ENCODE data around the gene ENKUR.
"Not testable (repeated sequence)": the region's sequence is repeated elsewhere in the genome, so short reads cannot be mapped to it uniquely, and the experiment has no call there.

ENKUR gene

DNA sequence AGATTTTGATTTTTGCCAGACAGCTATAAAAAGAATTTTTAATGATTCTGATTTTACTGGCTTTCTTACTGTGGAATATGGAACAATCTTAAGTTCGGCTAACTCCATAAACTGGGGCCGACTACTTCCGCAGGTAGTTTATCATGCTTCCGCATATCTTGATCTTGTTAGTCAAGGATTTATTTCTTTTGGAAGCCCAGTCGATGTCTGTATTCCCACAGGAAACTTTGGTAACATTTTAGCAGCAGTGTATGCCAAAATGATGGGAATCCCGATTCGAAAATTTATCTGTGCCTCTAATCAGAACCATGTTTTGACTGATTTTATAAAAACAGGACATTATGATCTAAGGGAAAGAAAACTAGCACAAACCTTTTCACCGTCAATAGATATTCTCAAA lies 8.6 kb upstream of the ENKUR start:
- FAIRE-seq = no peak

DNA sequence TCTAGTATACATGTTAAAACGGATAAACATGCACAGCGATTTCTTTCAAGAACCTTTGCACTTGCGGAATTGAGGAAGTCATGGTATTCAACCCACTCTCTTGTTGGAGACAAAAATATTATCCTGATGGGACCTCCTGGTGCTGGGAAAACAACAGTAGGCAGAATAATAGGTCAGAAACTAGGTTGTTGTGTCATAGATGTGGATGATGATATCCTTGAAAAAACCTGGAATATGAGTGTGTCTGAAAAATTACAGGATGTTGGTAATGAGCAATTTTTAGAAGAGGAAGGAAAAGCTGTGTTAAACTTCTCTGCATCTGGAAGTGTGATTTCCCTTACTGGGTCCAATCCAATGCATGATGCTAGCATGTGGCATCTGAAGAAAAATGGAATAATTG lies 7.3 kb upstream of the ENKUR start:
- FAIRE-seq (no peak), DNase-seq (ENCODE audit: insufficient read length, low spot score) (no peak)

More for the DNA sequence above, 8.6 kb upstream of the ENKUR start:
- no peak for DNase-seq (ENCODE audit: insufficient read length, low spot score)

DNA sequence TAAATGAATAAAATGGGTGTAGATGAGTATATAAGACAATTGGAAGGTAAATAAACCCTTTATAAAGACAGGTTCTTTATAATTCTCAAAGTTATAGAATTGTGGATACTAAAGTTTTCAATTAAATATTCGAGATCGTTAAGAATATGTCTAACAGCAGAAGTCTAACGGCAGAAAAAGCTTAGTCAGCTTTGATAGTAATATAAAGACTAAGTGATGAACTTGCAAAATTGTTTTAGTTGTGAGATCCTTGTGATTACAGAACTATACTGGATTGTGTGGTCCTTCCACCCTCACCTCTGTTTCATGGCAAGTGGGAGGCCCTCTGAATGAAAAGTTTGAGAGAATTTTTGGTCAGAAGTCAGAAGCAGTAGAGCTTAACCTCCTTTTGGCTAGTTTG lies 2.7 kb upstream of the ENKUR start:
- FAIRE-seq = no peak
- no peak for DNase-seq (ENCODE audit: insufficient read length, low spot score)

DNA sequence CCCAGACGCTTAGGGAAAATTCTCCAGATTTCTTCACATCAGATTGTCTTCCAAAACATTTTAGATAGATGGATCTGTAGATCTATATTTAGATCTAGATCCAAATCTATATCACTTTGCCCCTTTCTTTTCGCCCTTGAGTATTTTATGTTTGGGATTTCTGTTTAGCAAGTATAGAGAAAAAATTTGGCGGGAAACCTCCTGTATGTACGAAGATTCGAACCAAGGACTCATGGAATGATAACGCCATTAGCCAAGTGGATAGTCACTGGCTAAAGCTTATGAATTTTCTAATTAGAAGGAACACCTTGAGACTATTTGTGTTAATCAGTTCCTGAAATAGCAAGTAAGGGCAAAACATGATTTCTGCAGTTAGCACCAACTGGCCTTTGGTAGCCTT lies 1.7 kb upstream of the ENKUR start:
- DNase-seq (ENCODE audit: insufficient read length, low spot score) = no peak

DNA sequence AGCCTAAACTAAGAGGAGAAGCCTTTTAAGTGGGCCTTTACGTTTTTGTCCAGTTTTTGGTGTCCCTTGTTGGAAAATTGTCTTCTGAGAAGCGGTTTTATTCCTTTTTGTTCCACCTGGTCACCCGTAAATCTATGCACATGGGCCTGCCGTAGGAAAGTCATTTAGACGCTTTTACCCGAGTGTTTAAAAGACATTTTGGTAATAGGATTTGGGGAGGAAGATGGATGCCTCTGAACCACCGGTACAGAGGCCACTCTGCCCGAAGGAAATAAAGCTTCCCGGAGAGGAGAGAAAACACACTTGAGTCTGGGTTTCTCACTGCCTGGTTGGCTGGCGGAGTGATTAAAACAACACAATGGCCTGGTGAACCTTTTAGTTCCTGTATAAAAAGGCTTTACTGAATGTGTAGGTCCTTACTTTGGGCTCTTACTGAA lies 1.2 kb upstream of the ENKUR start:
- FAIRE-seq (peak; percentile 55), DNase-seq (ENCODE audit: insufficient read length, low spot score) (no peak)

More for the DNA sequence above, 1.7 kb upstream of the ENKUR start:
- FAIRE-seq = no peak

DNA sequence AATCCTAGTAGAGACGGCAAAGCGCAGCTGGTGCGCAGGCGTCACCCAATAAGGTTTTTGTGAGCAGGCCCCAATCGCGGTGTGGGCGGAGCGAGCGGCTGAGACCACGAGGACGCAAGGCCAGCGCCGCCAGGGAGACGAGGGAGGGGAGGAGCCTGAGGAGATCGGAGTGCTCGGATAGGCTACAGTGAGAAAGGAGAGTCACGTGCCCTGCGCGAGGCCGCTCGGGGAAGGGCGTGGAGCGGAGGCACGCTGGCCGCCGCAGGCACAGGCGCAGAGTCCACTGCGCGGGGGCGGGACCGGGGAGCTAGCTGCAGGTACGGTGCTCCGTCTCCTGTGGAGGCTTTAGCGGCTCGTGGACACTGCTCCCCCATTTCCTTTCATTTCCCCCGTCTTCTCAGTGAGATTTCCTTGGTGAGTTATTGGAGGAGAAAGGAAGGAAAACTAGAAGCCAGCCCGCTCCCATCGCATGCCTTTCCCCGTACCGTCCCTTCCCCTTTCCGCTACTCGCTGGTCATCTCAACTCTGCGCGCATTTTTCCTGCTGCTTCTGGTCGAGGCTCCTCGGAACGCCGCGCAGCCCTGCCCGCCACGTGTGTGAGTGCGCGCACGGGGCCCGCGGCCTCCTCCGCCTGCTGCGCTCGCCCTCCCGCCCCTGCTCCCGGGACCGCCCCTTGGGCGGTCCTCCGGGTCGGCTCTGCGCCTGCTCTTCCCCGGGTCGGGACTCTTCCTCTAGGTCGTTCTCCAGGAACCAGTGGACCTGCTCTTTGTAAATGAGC lies 607 bp upstream of the ENKUR start, which contains the start of gene THNSL1:
Gene THNSL1 (plus strand): TSS at position 237 of the 778 bp plus-strand sequence. CDS start 6,612 bp downstream, outside the sequence.
- peak; percentile 97 for FAIRE-seq

DNA sequence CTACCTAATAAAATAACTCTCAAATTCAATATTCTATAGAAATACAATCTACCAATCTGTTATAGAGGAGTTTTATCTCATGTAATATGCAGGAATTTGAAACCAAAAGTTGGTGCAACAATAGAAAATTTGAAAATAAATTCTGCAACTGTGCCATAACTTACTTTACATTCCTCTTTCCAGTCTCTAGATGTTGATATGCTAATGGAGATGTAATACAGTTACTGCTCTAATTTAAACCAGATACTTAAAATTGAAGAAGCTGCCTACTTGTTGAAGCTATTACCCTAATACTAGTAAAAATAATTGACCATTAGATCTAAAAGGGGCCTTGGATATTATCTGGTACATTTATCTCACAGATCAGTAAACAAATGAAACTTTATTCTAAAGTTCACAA lies 1.4 kb downstream of the ENKUR start:
- DNase-seq (ENCODE audit: insufficient read length, low spot score) (no peak), FAIRE-seq (no peak)

More for the DNA sequence above, 607 bp upstream of the ENKUR start, which contains the start of gene THNSL1:
- peak; percentile 85 for DNase-seq (ENCODE audit: insufficient read length, low spot score)

DNA sequence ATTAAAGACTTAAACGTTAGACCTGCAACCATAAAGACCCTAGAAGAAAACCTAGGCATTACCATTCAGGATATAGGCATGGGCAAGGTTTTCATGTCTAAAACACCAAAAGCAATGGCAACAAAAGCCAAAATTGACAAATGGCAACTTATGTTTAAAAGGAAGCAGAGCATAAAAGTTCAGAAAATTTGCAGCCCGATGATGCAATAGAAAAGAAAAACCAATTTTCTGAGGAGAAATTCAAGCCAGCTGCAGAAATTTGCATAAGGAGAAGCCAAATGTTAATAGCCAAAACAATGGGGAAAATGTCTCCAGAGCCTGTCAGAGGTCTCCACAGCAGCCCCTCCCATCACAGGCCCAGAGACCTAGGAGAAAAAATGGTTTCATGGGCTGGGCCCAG lies 4.4 kb downstream of the ENKUR start:
- not testable (repeated sequence) for FAIRE-seq; DNase-seq (ENCODE audit: insufficient read length, low spot score)

DNA sequence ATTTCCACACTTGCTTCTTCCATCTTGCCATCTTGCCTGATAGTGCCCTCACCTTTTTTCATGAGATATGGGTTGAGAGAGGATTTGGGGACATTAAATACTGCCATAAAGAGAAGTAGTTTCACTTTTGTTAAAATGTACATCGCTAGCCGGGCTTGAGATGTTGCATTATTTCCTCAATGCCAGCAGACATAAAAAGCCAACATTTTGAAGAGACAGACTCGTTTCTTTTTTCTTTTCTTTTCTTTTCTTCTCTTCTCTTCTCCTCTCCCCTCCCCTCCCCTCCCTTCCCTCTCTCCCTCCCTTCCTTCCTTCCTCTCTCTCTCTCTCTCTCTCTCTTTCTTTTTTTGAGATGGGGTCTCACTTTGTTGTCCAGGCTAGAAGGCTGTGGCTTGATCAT lies 17.9 kb downstream of the ENKUR start:
- FAIRE-seq = no peak
- DNase-seq (ENCODE audit: insufficient read length, low spot score) = no peak

DNA sequence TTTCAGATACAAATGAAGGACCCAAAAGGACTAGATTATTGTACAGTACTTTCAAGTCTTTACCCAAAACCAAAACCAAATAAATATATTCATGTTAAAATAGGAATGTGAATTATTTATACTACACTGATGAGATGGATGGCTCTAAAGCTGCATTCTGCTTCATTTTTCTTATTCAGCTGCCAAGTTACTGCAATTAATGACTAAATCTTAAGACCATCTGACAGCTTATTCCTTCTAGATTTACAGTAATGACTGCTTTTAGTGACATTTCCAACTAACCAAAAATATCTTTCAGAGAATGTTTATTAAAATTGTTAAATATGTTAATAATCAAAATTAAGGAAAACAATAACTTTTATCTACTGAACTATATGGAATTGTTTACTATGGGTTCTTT lies 20.9 kb downstream of the ENKUR start:
- no peak for FAIRE-seq
- DNase-seq (ENCODE audit: insufficient read length, low spot score) = no peak

DNA sequence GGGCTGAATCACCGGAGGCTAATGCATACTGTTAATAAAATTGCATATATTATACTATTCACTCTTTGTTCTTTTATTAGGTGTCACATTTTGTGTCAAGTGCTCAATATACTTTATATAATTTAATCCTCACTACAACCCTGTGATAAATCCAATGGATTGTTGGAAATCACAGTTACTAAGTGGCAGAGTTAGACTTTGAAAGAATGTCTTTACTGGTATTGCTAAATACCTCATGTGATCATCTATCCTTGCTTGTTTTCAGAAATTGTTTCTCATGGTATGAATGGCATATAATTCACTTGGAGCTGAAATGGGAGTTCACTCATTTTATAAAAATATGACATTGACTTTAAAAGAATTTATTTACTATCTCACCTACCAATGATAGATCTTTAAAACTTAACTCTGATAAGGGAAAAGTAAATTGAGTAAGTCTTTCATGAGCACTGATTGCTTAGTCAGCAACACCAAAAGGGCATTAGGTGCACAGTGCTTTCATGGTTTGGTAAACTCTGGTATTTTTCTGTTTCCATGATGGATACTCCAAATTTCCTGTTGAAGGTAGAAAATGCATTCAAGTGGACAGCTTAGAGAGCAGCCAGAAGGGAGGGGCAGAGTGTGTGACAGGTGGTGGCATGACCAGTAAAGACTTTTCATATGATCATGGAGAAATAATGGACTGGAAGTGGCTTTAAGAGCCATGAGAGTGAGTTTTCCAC lies 22.6 kb downstream of the ENKUR start:
- no peak for FAIRE-seq
- DNase-seq (ENCODE audit: insufficient read length, low spot score) = no peak

DNA sequence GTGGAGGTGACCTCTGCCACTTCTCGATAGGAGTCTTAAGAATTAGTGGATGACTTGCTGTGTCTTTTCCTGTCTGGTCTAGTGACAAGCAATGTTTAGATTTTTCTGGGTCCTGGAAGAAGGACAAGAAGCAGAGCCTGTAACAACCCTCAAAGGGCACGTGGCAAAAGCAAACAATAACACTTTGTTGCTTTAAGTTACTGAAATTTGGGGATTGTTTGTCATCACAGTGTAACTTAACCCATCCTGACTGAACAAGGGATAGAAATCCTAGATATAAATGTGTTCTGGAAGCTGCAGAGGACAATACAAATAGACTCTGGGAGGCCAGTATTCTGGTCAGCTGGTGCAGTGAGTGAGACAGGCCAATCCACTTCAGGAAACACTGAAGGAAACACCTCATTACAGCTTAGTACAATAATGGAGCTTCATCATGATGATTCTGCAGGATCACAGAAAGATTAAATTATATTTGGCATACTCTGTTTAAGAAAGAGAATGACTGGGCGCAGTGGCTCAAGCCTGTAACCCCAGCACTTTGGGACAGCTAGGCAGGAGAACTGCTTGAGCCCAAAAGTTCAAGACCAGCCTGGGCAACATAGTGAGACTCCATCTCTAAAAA lies 23.3 kb downstream of the ENKUR start:
- FAIRE-seq = no peak
- DNase-seq (ENCODE audit: insufficient read length, low spot score) = no peak

DNA sequence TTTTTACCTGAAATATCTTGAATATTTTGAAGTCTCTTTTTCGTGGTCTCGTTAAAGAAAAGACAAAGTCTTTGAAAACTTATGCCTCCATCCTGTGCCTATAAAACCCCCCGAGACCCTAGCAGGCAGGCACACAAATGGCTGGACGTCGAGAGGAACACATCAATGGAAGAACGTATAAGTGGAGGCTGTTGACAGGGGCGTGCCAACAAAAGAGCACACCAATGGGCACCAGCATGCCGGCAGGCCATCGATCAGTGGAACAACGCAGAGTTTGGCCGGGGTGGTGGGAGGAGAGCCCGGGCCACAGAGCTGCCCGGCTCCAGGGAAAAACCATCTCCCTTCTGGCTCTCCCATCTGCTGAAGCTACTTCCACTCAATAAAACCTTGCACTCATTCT lies 24.7 kb downstream of the ENKUR start:
- FAIRE-seq = no peak
- no peak for DNase-seq (ENCODE audit: insufficient read length, low spot score)

DNA sequence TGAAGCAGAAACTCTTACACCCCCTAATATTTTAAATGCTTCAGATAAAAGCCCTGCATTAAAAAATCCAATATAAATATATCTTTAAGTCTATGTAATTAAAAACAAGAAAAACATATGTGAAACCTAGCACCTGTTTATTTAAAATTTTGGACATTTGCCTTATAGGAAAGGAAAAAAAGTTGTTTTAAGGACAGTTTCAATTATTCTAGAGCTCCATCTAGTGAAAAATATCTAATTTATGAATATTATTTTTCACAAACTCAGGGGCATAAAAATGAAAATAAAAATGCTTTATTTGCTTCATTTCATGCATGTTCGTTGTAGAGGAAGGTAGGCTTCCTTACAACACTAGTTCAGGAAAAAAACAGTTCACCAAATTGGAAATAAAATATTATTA lies 26.1 kb downstream of the ENKUR start:
- no peak for FAIRE-seq
- DNase-seq (ENCODE audit: insufficient read length, low spot score) = no peak

DNA sequence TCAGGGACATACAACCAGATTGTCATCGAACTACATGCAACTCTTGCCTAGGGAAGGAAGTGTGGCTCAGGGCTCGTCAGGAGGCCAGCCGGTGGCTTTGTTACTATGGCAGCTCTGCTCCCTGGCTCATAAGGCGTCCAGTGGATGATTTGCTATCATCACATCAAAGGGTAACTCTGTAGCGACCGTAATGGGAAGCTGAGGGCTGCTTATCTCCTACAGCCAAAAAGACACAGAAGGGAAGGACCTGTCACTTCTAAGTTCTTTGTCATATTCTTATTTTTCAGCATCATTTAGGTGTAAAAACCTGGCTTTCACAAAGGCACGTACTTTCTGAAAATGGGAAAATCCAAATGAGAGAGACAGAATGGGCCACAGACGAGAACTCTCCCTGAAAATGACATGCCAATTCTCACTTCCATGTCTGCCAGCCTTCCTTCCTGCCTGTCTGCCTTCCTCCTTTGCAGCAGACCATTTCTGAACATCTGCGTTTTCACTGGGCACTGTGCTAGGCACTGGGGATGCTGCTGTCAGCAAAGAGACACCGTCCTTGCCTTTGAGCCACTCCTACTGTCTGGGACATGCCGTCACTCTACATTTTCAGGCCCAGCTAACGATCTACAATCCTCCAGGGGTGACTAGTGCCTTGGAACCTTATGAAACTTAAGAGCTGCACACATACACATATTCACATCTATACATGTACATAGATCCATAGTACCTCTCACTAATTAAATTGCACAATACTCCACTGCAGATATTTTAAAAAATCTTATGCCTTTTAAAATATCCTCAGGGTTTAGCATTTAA lies 26.9 kb downstream of the ENKUR start:
- FAIRE-seq (no peak), DNase-seq (ENCODE audit: insufficient read length, low spot score) (no peak)

DNA sequence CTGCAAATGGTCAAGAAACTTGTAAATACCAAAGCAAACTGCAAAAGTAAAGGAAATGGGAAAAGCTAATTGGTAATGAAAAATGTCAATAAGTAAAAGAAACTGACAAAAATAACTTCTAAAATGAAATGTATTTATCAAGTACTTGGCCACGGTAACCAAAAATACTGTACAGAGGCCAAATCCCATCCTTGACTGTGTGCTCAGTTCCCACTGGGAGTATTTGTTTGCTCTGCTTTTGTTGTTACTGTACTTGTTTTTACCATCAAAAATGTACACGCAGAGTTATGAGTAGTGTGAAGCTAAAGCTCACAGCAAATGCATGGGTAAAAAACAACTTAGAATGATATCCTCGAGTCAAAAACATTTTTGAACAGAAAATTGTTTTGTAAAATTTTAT lies 31.1 kb downstream of the ENKUR start:
- no peak for FAIRE-seq
- DNase-seq (ENCODE audit: insufficient read length, low spot score) = no peak

DNA sequence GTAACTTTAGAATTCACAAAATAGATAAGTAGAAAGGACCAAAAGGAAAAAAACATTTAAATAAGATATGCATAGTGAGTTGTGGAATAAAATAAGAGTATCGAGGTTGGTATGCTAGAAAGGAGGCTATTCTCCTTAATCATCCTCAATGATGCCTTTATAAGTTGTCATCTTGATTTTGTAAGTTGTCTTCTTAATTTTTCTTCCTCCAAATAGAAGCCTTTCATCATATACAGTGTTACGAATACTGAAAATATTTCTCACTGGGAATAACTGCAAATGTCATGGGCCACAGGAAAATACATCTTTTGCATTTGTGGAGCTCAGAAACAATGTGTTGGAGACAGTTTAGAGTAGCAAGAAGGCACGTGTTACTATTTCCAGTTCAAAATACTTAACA lies 32.0 kb downstream of the ENKUR start:
- FAIRE-seq (no peak), DNase-seq (ENCODE audit: insufficient read length, low spot score) (no peak)

DNA sequence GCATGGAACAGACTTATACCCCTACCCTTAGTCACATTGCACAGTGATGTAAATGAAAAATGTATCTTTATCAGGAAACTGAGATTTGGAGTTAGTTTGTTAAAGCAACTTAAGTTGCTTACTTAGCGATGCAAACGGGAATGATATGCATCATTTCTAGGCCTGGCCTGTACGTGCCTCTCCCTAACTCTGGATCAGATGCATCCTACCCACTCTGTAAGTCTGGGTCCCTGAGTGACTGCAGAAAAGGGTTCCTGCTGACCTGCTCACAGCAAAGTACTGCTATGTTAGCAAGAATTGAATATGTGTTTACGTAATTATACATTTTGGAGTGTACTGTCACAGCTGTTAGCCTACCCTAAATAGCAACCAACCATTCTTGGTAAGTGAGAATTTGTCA lies 32.8 kb downstream of the ENKUR start:
- no peak for FAIRE-seq

DNA sequence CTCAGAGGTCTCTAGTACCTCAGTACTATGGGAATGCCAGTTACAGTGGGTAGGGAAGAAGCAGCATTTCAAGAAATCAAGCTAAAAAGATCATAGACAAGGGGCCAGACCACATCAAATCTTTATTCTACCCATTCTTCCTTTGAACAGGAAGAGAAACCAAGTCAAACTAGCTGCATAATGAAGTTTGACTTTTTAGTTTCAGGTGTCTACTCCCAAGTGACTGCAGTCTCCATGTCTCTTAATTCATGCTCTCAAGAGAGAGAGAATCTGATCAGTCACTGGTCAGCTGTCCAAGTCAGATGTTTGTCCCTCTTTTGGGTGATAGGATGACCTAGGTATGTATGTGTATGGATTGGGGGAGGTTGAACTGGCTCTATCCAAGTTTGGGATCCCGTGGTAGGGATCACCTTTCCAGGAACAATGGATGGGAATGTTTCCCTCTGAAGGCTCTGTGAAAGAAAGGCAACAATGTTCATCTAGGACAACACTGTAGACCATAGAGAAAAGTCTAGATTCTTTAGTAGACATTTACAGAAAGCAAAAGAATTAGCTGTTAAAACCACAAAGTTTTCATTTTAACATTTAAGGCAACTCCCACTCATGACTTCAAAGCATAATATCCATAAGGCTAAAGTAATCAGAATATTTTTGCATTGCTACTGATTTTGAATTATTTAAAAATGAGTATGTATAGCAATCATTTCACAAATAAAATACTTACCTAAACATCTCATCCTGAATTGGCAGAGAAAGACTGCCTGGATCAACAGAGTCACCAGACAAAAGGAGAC lies 33.4 kb downstream of the ENKUR start:
- peak; percentile 9 for DNase-seq (ENCODE audit: insufficient read length, low spot score)
- FAIRE-seq = peak; percentile 48

More for the DNA sequence above, 32.8 kb downstream of the ENKUR start:
- DNase-seq (ENCODE audit: insufficient read length, low spot score) = no peak

DNA sequence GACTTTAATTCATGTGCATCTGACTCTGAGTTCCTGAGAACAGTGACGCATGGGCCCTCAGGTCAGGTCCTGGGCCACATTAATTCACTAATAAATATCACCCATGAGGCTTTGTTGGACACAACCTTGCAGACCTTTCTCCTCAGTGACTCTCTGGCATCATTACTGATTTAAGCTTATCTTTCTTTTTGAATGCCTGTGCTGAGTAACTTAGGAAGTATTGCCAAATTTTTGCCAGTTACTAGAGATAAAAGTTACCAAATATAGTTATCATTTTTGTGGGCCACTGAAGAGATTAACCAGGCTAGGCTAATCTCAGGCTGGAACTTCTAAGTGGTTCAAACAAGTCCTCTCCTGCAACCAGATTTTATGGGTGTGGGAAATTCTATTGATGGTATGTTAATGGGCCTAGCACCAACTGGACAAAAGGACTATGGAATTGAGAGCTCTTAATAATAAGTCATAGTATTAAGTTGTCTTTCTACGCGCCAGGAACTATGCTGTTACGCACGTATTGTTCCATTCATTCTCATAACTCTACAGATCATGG lies 34.7 kb downstream of the ENKUR start:
- FAIRE-seq = no peak
- no peak for DNase-seq (ENCODE audit: insufficient read length, low spot score)
